HG02759 (cell line): Measurements from ENCODE around the gene CIC.
A peak's percentile ranks its signal among the peaks of the same experiment; 100 is the strongest.

Experiments used
- ATAC-seq: cut with Tn5 transposase; IDR thresholded peaks from one replicate; pipeline ENCODE4 v1.9.1; 2021; ENCODE audit warnings: mild to moderate bottlenecking, moderate library complexity; ENCODE audit not compliant: unreplicated experiment

The CIC gene

DNA sequence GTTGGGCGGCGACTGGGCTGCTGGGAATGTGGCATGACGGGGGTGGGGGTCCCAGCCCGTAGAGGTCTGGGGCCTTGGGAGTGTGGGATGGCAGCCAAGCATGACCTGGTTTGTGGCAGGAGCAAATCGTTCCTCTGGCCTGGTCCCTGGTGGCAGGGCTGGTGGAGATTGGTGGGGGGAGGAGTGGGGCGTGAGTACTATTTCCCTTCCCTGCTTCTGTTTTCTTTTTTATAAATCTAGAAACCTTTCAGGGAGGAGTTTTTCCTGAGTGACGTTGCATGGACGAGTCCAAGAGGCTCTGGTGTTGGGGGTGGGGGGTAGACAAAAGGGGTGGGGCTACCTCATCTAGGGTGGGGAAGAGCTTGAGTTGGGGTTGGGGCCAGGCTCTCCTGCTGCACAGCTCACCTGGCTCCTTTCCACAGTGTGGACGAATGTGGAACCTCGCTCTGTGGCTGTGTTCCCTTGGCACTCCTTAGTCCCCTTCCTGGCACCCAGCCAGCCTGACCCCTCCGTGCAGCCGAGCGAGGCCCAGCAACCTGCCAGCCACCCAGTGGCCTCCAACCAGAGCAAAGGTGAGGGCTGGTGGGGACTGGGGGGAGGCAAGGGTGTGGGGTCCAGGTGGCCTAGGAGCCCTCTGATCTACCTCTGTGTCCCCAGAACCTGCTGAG lies 17.4 kb downstream of the CIC start:
- ATAC-seq: no peak

DNA sequence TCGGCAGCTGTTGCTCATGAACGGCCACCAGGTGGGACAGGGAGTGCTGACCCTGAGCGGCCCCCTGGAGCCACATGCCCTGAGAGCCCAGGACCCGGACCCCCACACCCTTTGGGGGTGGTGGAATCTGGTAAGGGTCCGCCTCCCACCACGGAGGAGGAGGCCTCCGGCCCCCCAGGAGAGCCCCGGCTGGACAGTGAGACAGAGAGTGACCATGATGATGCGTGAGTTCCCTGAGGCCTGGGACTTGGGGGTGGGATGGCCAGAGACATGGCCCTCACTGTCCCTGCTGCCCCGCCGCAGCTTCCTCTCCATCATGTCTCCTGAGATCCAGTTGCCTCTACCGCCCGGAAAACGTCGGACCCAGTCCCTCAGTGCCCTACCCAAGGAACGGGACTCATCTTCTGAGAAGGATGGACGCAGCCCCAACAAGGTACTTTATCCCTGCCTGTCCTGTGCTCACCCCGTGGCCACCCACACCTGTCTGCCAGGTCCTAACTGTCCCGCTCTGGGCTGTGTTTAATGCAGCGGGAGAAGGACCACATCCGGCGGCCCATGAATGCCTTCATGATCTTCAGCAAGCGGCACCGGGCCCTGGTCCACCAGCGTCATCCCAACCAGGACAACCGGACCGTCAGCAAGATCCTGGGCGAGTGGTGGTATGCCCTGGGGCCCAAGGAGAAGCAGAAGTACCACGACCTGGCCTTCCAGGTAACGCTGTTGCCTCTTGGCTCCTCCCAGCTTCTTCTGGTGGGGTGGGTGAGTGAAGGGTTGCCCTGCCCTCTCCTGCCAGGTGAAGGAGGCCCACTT lies 18.2 kb downstream of the CIC start:
- ATAC-seq: no peak

DNA sequence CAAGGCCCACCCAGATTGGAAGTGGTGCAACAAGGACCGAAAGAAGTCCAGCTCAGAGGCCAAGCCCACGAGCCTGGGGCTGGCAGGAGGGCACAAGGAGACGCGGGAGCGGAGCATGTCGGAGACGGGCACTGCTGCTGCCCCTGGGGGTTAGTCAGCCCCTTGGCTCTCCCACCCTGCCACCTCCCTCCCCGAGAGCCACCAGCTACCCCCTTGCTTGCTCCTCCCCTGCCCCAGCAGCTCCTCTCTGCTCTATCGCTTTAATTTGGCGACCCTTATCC lies 18.7 kb downstream of the CIC start:
- ATAC-seq: no peak

DNA sequence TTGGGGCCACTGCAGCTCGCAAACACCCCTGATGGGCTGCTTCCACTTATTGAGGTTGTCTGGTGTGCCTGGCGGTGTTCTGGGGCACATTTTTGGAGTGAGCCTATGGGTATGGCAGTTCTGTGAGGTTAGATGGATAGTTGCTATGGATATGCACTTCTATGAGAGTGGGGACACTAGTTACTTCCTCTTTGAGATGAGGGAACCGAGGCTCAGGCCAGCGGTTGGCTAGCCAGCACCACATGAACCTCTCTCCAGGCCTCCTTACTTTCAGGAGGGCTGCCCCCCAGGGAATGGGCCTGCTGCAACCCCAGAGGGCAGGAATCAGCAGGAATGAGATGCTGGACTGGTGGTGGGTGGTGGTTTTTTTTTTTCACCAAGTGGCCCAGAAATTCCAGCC lies 19.3 kb downstream of the CIC start:
- ATAC-seq: no peak

DNA sequence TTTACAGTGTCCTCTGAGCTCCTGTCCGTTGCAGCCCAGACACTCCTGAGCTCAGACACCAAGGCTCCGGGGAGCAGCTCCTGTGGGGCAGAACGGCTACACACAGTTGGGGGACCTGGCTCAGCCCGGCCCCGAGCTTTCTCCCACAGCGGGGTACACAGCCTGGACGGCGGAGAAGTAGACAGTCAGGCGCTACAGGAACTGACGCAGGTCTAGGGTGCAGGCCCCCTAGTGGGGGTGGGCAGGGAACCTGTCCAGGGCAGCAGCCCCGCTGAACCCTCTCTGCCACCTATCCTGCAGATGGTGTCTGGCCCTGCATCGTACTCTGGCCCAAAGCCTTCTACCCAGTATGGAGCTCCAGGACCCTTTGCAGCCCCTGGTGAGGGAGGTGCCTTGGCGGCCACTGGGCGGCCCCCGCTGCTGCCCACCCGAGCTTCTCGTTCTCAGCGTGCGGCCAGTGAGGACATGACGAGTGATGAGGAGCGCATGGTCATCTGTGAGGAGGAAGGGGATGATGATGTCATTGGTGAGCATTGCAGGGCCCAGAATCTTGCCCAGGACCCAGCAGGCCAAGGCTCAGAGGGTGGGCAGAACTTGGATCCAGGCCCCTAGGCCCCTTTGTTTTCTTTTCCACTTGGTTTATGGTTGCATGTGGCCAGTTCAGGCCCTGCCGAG lies 20.0 kb downstream of the CIC start:
- no peak for ATAC-seq

DNA sequence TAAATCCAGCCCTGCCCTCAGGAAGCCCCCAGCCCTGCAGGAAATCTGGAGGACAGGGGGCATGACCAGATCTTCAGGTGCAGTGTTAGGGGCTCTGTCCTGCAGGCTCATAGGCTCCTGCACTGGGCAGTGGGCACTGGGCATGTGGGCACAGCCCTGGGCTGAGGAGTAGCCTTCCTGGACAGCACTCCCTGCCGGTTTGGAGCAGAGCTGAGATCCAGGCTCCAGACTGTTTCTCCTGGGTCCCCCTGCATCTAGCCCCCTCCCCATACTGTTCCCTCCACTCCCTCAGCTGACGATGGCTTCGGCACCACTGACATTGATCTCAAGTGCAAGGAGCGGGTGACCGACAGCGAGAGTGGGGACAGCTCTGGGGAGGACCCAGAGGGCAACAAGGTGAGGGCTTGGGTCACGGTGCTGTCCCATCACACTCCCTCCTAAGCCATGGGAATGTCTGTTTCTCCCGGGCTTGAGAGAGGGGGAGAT lies 20.5 kb downstream of the CIC start:
- ATAC-seq: no peak

DNA sequence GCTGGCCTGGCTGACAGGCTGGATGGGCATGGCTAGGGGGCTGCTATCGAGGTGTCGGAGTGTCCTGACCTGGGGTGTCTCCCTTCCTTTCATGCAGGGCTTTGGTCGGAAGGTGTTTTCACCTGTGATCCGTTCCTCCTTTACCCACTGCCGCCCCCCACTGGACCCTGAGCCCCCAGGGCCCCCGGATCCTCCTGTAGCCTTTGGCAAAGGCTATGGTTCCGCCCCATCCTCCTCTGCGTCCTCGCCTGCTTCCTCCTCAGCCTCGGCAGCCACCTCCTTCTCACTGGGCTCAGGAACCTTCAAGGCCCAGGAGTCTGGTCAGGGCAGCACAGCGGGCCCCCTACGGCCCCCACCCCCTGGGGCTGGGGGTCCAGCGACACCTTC lies 21.1 kb downstream of the CIC start:
- ATAC-seq: no peak

DNA sequence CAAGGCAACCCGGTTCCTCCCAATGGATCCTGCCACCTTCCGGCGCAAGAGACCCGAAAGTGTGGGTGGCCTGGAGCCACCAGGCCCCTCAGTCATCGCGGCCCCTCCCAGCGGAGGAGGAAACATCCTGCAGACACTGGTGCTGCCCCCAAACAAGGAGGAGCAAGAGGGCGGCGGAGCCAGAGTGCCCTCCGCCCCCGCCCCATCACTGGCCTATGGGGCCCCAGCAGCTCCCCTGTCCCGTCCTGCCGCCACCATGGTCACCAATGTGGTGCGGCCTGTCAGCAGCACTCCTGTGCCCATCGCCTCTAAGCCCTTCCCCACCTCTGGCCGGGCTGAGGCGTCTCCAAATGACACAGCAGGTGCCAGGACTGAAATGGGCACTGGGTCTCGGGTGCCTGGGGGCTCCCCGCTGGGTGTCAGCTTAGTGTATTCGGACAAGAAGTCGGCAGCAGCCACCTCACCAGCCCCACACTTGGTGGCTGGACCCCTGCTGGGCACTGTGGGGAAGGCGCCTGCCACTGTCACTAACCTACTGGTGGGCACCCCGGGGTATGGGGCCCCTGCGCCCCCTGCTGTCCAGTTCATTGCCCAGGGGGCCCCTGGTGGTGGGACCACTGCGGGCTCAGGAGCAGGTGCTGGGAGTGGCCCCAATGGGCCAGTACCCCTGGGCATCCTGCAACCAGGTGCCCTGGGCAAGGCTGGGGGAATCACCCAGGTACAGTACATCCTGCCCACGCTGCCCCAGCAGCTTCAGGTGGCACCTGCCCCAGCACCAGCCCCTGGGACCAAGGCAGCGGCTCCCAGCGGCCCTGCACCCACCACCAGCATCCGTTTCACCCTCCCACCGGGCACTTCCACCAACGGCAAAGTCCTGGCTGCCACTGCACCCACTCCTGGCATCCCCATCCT lies 21.7 kb downstream of the CIC start:
- no peak for ATAC-seq

DNA sequence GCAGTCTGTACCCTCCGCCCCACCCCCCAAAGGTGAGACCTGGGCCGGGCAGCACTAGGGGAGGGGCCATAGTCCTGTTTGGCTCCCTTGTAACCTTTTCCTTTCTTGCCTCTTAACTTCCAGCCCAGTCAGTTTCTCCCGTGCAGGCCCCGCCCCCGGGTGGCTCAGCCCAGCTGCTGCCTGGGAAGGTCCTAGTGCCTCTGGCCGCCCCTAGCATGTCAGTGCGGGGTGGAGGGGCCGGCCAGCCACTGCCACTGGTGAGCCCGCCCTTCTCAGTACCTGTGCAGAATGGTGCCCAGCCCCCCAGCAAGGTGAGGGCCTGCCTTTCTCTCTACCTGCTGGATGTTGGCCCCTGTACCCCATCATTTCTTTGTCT lies 22.4 kb downstream of the CIC start:
- no peak for ATAC-seq

DNA sequence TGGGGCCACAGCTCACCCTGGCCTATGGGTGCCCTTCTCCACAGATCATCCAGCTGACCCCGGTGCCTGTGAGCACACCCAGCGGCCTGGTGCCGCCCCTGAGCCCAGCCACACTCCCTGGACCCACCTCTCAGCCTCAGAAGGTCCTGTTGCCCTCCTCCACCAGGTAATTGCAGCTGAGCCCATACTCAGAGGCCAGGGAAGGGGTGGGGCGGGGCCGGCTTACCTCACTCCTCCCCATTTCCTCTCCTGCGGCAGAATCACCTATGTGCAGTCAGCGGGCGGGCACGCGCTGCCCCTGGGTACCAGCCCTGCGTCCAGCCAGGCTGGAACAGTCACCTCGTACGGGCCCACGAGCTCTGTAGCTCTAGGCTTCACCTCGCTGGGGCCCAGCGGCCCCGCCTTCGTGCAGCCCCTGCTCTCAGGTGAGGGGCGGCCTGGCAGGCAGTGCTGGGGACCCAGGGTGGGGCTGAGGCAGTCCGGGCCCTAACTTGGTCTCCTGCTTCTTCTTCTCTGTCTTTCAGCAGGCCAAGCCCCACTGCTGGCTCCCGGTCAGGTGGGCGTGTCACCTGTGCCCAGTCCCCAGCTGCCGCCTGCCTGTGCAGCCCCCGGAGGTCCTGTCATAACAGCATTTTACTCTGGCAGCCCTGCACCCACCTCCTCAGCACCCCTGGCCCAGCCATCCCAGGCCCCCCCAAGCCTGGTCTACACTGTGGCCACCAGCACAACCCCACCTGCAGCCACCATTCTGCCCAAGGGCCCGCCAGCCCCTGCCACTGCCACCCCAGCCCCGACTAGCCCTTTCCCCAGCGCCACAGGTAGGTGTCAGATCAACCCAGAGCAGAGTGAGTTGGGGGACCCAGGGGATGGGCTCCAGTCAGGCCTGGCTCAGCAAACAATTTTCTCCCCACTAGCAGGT lies 23.2 kb downstream of the CIC start:
- ATAC-seq: no peak

DNA sequence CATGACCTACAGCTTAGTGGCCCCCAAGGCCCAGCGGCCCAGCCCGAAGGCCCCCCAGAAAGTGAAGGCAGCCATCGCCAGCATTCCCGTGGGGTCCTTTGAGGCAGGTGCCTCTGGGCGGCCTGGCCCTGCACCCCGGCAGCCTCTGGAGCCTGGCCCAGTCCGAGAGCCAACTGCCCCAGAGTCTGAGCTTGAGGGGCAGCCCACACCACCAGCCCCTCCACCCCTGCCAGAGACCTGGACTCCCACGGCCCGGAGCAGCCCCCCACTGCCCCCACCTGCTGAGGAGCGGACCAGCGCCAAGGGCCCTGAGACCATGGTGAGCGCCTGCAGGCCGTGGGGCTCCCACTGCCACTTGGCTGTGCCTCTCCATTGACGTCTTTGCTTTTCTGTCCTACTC lies 23.9 kb downstream of the CIC start:
- ATAC-seq: no peak

DNA sequence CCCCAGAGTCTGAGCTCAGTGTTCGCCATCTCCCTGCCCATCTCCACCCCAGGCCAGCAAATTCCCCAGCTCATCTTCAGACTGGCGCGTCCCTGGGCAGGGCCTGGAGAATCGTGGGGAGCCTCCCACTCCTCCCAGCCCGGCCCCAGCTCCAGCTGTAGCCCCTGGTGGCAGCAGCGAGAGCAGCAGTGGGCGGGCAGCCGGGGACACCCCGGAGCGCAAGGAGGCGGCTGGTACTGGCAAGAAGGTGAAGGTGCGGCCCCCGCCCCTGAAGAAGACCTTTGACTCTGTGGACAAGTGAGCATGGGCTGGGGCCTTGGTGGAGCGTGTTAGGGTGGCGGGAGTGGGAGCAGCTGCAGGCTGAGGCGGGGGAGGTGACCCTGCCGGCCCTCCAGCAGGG lies 24.5 kb downstream of the CIC start:
- ATAC-seq: no peak

DNA sequence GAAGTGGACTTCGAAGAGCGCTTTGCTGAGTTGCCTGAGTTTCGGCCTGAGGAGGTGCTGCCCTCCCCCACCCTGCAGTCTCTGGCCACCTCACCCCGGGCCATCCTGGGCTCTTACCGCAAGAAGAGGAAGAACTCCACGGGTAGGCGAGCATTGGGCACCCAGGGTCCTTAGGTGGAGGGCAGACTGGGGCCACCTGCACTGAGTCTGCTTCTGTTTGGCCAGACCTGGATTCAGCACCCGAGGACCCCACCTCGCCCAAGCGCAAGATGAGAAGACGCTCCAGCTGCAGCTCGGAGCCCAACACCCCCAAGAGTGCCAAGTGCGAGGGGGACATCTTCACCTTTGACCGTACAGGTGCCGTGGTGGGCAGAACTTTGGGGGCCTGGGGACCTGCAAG lies 24.9 kb downstream of the CIC start:
- ATAC-seq: no peak

DNA sequence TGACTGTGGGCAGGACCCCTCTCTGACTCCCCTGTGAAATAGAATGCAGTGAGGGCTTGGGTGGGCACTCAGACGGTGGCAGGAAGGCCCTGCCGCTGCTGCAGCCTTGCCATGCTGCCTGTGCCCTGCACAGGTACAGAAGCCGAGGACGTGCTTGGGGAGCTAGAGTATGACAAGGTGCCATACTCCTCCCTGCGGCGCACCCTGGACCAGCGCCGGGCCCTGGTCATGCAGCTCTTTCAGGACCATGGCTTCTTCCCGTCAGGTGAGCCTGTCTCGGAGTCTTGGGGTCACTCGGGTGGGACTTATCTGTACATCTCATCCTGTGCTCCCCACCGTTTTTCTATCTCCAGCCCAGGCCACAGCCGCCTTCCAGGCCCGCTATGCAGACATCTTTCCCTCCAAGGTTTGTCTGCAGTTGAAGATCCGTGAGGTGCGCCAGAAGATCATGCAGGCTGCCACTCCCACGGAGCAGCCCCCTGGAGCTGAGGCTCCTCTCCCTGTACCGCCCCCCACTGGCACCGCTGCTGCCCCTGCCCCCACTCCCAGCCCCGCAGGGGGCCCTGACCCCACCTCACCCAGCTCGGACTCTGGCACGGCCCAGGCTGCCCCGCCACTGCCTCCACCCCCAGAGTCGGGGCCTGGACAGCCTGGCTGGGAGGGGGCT lies 25.6 kb downstream of the CIC start:
- ATAC-seq: no peak

DNA sequence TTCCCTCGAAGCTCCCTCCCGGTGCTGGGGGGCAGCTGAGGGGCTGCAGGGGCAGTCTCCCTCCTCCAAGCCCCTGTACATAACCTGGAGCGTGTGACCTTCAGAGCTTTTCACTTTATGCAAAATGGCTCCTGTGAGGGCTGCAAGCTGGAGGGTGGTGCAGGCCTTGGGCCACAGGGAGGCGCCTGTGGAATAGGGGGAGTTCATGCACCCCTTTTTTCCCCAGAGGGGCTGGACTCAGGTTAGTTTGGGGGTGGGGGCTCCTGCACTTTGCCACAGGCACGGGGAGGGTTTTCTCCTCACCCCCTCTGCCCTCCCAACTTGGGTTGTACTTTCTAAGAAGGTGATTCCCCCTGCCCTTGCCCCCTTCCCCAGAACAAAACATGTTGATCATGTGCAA lies 26.3 kb downstream of the CIC start:
- no peak for ATAC-seq

DNA sequence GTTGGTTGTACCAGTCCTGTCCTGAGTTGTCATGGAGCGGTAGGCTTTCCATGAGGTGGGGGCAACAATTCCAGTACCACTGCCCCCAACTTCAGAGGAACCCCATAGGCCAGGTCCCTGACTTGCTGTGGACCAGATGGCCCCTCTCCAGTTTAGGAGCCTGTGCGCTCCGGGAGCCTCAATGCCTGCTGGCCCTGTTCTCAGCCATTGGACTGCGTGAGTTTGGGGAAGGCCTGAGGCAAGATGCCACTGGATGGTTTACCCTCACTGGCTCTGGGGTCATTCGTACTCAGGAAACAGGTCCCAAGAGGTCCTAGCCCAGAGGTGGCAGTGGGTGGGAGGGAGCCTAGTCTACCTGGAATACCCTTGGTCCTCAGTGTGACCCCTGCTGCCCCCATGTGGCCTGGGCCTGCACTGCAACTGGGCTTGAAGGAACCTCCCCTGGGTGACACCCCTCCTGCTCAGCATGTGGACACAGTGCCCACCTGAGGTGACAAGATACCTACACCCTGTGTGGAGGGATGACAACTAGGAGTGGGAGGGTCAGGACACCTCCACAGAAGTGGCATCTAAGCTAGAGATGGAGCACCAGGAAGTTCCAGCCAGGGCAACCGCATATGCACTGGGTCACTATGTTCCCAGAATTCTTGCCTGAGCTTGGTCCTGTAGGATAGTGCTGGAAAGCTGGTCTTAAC lies 26.9 kb downstream of the CIC start:
- no peak for ATAC-seq

DNA sequence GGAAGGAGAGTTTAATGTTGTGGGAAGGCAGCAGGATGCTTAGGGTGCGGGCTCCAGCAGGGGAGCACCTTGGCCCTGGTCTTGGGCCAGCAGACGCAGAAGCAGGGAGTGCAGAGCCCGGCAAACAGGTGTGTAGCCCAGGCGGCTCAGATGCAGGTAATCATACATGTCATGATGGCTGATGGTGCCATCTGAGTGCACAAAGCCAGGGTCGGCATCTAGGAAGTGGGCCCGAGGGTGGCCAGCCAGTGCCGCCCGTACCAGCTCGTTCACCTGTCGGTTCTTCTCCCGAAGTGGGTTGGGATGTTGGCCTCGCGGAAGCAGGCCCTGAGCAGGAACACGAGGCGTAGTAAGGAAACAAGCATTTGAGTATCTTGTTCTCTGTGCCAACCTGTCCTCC lies 28.0 kb downstream of the CIC start:
- ATAC-seq: no peak

DNA sequence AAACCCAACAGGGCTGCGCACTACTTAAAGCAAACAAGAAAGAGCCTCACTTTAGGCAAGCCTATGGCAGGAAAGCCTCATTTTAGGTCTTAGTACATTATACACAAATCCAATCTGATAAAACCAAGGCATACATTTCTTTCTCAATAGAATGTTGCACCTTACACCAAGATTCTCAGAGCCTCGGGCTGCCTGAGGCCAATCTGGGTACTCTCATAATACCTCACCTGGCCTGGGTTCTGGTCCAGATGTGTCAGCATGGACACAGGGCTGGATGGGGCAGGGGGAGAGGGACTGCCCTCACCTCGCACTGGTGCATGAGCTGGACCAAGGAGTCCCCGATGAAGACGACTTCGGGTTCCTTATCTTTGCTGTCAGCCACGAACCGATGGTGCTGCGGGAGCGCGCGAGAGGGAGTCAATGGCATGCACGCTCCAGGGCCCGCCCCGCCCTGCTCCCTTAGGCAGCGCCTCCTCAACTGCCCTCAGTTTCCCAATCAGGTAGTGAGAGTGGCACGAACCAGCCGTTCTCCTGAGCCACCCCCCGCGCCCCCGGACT lies 32.7 kb downstream of the CIC start, which contains the start of gene PRR19:
Gene PRR19 (plus strand): TSS at position 487 of the 558 bp plus-strand sequence. CDS start 7,453 bp downstream, outside the sequence.
- peak; percentile 12 for ATAC-seq

DNA sequence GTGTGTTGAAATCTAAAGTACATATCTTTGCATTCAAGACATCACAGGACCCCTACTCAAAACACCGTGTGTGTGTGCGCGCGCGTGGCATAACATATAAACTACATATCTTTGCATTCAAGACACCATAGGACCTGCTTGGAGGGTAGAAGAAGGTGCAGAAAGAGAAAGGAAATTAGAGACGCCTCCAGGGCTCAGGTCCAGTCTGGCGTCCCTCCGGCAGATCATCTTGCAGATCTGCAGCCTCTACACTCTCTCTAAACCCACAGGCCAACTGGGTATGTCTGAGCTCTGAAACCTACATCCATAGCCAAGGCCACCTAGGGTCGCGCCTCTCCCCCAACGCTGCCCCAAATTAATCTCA lies 34.0 kb downstream of the CIC start:
- ATAC-seq: no peak
